Stimulated activated CD8-positive, alpha-beta memory T cell treated with anti-CD3 and anti-CD28 coated beads, Interleukin-4, amount 100 ng/mL, for 48 hours (primary cell): ENCODE data around the gene LRRC3C.

ENCODE experiments used
- DNase-seq: peaks from one replicate; pipeline ENCODE4 v3.0.0-alpha.2; 2020

Gene LRRC3C

GRCh38 chr17:39951924-39952679 lies 24.6 kb downstream of the LRRC3C start:
- no peak for DNase-seq

- peak; percentile 94 for DNase-seq
Observed at GRCh38 chr17:39952680-39953470, 25.3 kb downstream of the LRRC3C start.

GRCh38 chr17:39953471-39953888 lies 25.9 kb downstream of the LRRC3C start:
- DNase-seq: no peak

GRCh38 chr17:39954876-39955275 lies 27.3 kb downstream of the LRRC3C start:
- DNase-seq: no peak

GRCh38 chr17:39955726-39956225 lies 28.2 kb downstream of the LRRC3C start:
- no peak for DNase-seq

- no peak for DNase-seq
Observed at GRCh38 chr17:39960524-39961041, 33.1 kb downstream of the LRRC3C start.

GRCh38 chr17:39962642-39963220 lies 35.2 kb downstream of the LRRC3C start, which contains the start of gene GSDMA:
TSS of gene GSDMA (plus strand) at chr17:39963004. CDS start at chr17:39965688, 2,684 bp downstream.
- peak; percentile 42 for DNase-seq

GRCh38 chr17:39963829-39964228 lies 36.3 kb downstream of the LRRC3C start:
- no peak for DNase-seq

GRCh38 chr17:39965017-39965699 lies 37.6 kb downstream of the LRRC3C start:
- DNase-seq: no peak

GRCh38 chr17:39966771-39967170 lies 39.2 kb downstream of the LRRC3C start:
- no peak for DNase-seq

- no peak for DNase-seq
Observed at GRCh38 chr17:39968761-39969160, 41.2 kb downstream of the LRRC3C start.

GRCh38 chr17:39969375-39969774 lies 41.8 kb downstream of the LRRC3C start:
- DNase-seq: no peak

- DNase-seq: no peak
Observed at GRCh38 chr17:39970157-39970692, 42.7 kb downstream of the LRRC3C start.

- no peak for DNase-seq
Observed at GRCh38 chr17:39971076-39971603, 43.6 kb downstream of the LRRC3C start.

- no peak for DNase-seq
Observed at GRCh38 chr17:39972271-39972670, 44.7 kb downstream of the LRRC3C start.

GRCh38 chr17:39973496-39973895 lies 46.0 kb downstream of the LRRC3C start:
- DNase-seq: no peak

GRCh38 chr17:39974433-39974832 lies 46.9 kb downstream of the LRRC3C start:
- no peak for DNase-seq

- DNase-seq: no peak
Observed at GRCh38 chr17:39975801-39976200, 48.3 kb downstream of the LRRC3C start.

GRCh38 chr17:39979016-39979670 lies 51.6 kb downstream of the LRRC3C start:
- no peak for DNase-seq

GRCh38 chr17:39979893-39980350 lies 52.4 kb downstream of the LRRC3C start:
- peak; percentile 41 for DNase-seq
